GM19099 (cell line): ENCODE data around the gene SNURF.

ENCODE experiments used
- POLR2A ChIP-seq: IDR thresholded peaks from 3 replicates; pipeline ENCODE4 v1.6.1; 2011; ENCODE audit warnings: low read depth; ENCODE audit not compliant: insufficient read length; ENCODE audit errors: extremely low read depth

SNURF gene

GRCh38 chr15:24954783-24955530 lies at the start of gene SNURF, which contains the start of gene SNRPN:
TSS of gene SNURF (plus strand) at chr15:24954987. CDS start at chr15:24955049, 62 bp downstream.
TSS of gene SNRPN (plus strand) at chr15:24954987. CDS start at chr15:24974454, 19,467 bp downstream.
- peak; percentile 87 for TF ChIP-seq POLR2A

- TF ChIP-seq POLR2A, result no peak
These were observed 38.3 kb upstream of the SNURF start for GRCh38 chr15:24916305-24917009.

- TF ChIP-seq POLR2A, result no peak
These were observed 37.4 kb upstream of the SNURF start for GRCh38 chr15:24917431-24917830.

GRCh38 chr15:24919446-24919845 lies 35.3 kb upstream of the SNURF start:
- TF ChIP-seq POLR2A, result no peak

GRCh38 chr15:24924153-24924552 lies 30.6 kb upstream of the SNURF start:
- TF ChIP-seq POLR2A, result no peak

- no peak for TF ChIP-seq POLR2A
These were observed 30.2 kb upstream of the SNURF start for GRCh38 chr15:24924621-24925020.

GRCh38 chr15:24933716-24934115 lies 21.1 kb upstream of the SNURF start:
- TF ChIP-seq POLR2A, result no peak

GRCh38 chr15:24940236-24940635 lies 14.6 kb upstream of the SNURF start:
- TF ChIP-seq POLR2A, result no peak

GRCh38 chr15:24943361-24943760 lies 11.4 kb upstream of the SNURF start:
- TF ChIP-seq POLR2A, result no peak

GRCh38 chr15:24944954-24945353 lies 9.8 kb upstream of the SNURF start:
- no peak for TF ChIP-seq POLR2A

- no peak for TF ChIP-seq POLR2A
These were observed 9.1 kb upstream of the SNURF start for GRCh38 chr15:24945711-24946110.

GRCh38 chr15:24948495-24948894 lies 6.3 kb upstream of the SNURF start:
- TF ChIP-seq POLR2A, result no peak

- TF ChIP-seq POLR2A, result no peak
These were observed 739 bp downstream of the SNURF start for GRCh38 chr15:24955531-24955921.

GRCh38 chr15:24956111-24956838 lies 1.5 kb downstream of the SNURF start:
- no peak for TF ChIP-seq POLR2A

GRCh38 chr15:24957691-24958090 lies 2.9 kb downstream of the SNURF start:
- TF ChIP-seq POLR2A, result no peak

GRCh38 chr15:24961967-24962366 lies 7.2 kb downstream of the SNURF start:
- TF ChIP-seq POLR2A, result no peak

GRCh38 chr15:24962880-24963279 lies 8.1 kb downstream of the SNURF start:
- no peak for TF ChIP-seq POLR2A
